IMR-90 (cell line): ENCODE measurements around the gene STK35. TPM values are rescaled to one million over a fixed set of nuclear protein-coding genes. Genes with fewer than 3 reads are reported as not detected.

ENCODE experiments used
- ATAC-seq: fragments of 200-7000 bp; cut with Tn5 transposase; 2 replicates; pipeline ENCODE4 v1.9.1; 2020; ENCODE audit warnings: low read depth, mild to moderate bottlenecking, moderate library complexity
- BruUV-seq: library from RNA; stranded (reverse); fragments of 400-500 nt; replicated peaks from 2 replicates; lab custom pipeline; 2021; lab: Mats Ljungman, UMichigan
- CTCF ChIA-PET: fragments of 300-600 bp; formaldehyde crosslinking; extraction: SDS; loops from one replicate; lab custom pipeline; 2021; ENCODE audit warnings: antibody characterized with exemption; lab: Yijun Ruan, JAX
- POLR2A ChIA-PET: fragments of 300-600 bp; sonication (Branson Sonifier 250); formaldehyde crosslinking; loops from one replicate; lab custom pipeline; 2022; ENCODE audit warnings: antibody characterized with exemption; ENCODE audit not compliant: unreplicated experiment; lab: Charles Lee
- DNase-seq: peaks from one replicate; pipeline ENCODE4 v3.0.0; 2013
- H2AFZ ChIP-seq: replicated peaks from 2 replicates; pipeline ENCODE3; 2013; ENCODE audit warnings: low read length, mild to moderate bottlenecking; ENCODE audit not compliant: poor library complexity
- H2AK5ac ChIP-seq: 2 replicates; pipeline ENCODE4 v1.6.1; 2013; ENCODE audit warnings: low read depth, low read length, inconsistent platforms
- H2AK9ac ChIP-seq: replicated peaks from 2 replicates; pipeline ENCODE3; 2013; ENCODE audit warnings: mild to moderate bottlenecking, low read depth, low read length, moderate library complexity; ENCODE audit not compliant: poor library complexity
- H2BK120ac ChIP-seq: 2 replicates; pipeline ENCODE4 v1.6.1; 2013; ENCODE audit warnings: low read depth, low read length, inconsistent platforms
- H2BK15ac ChIP-seq: 3 replicates; pipeline ENCODE4 v1.6.1; 2013; ENCODE audit warnings: low read depth, low read length, inconsistent platforms
- H2BK20ac ChIP-seq: 2 replicates; pipeline ENCODE4 v1.6.1; 2013; ENCODE audit warnings: low read depth, mild to moderate bottlenecking, inconsistent platforms, low read length, moderate library complexity
- H2BK5ac ChIP-seq: 2 replicates; pipeline ENCODE4 v1.6.1; 2013; ENCODE audit warnings: mild to moderate bottlenecking, low read depth, low read length, inconsistent platforms; ENCODE audit not compliant: poor library complexity, severe bottlenecking
- H3K14ac ChIP-seq: replicated peaks from 2 replicates; pipeline ENCODE4 v1.6.1; 2013; ENCODE audit warnings: low read depth, low read length, inconsistent platforms
- H3K18ac ChIP-seq: 2 replicates; pipeline ENCODE4 v1.6.1; 2013; ENCODE audit warnings: low read depth, low read length, control low read depth
- H3K23ac ChIP-seq: 2 replicates; pipeline ENCODE4 v1.6.1; 2013; ENCODE audit warnings: low read depth, low read length, inconsistent platforms
- H3K27ac ChIP-seq: 2 replicates; pipeline ENCODE4 v1.5.1; 2013; ENCODE audit warnings: mild to moderate bottlenecking, control low read depth, low read length; ENCODE audit not compliant: insufficient read depth
- H3K27me3 ChIP-seq: 2 replicates; pipeline ENCODE4 v1.6.1; 2013; ENCODE audit warnings: low read length; ENCODE audit not compliant: control insufficient read depth, insufficient read depth
- H3K36me3 ChIP-seq: 2 replicates; pipeline ENCODE4 v1.6.1; 2013; ENCODE audit warnings: low read length, mixed read lengths; ENCODE audit not compliant: control insufficient read depth, insufficient read depth
- H3K4ac ChIP-seq: 2 replicates; pipeline ENCODE4 v1.6.1; 2013; ENCODE audit warnings: low read depth, low read length, inconsistent platforms
- H3K4me1 ChIP-seq: 2 replicates; pipeline ENCODE4 v1.6.1; 2013; ENCODE audit warnings: low read length, mixed read lengths; ENCODE audit not compliant: control insufficient read depth, insufficient read depth
- H3K4me2 ChIP-seq: 2 replicates; pipeline ENCODE4 v1.6.1; 2013; ENCODE audit warnings: low read depth, mild to moderate bottlenecking, control low read depth, low read length, moderate library complexity
- H3K4me3 ChIP-seq: 2 replicates; pipeline ENCODE4 v1.5.1; 2013; ENCODE audit warnings: low read depth, mild to moderate bottlenecking, control low read depth, low read length, moderate library complexity; ENCODE audit not compliant: insufficient read depth
- H3K56ac ChIP-seq: 2 replicates; pipeline ENCODE4 v1.6.1; 2013; ENCODE audit warnings: low read length, inconsistent platforms; ENCODE audit not compliant: insufficient read depth; ENCODE audit errors: extremely low read depth
- H3K79me1 ChIP-seq, 2 experiments: 2 replicates each; pipeline ENCODE4 v1.6.1; 2013; ENCODE audit warnings: low read length in 2 of 2, inconsistent platforms in 1 of 2, low read depth in 1 of 2
- H3K9ac ChIP-seq: 2 replicates; pipeline ENCODE4 v1.6.1; 2013; ENCODE audit warnings: low read depth, low read length, control low read depth
- H3K9me1 ChIP-seq: 2 replicates; pipeline ENCODE4 v1.6.1; 2013; ENCODE audit warnings: low read length, inconsistent platforms; ENCODE audit not compliant: insufficient read depth
- H3K9me3 ChIP-seq: 2 replicates; pipeline ENCODE4 v1.6.1; 2013; ENCODE audit warnings: low read length; ENCODE audit not compliant: control insufficient read depth, insufficient read depth
- H4K20me1 ChIP-seq: 2 replicates; pipeline ENCODE4 v1.6.1; 2013; ENCODE audit warnings: low read length, inconsistent platforms; ENCODE audit not compliant: insufficient read depth
- H4K5ac ChIP-seq: 2 replicates; pipeline ENCODE4 v1.6.1; 2013; ENCODE audit warnings: mild to moderate bottlenecking, low read depth, low read length, control low read depth
- H4K8ac ChIP-seq, 2 experiments: 2 replicates each; pipeline ENCODE4 v1.6.1; 2013; ENCODE audit warnings: low read depth in 2 of 2, low read length in 2 of 2, control low read depth in 1 of 2, inconsistent platforms in 1 of 2
- H4K91ac ChIP-seq: 2 replicates; pipeline ENCODE4 v1.6.1; 2013; ENCODE audit warnings: low read depth, low read length, inconsistent platforms; ENCODE audit not compliant: insufficient read depth
- CTCF ChIP-seq: conservative IDR thresholded peaks from 2 replicates; pipeline ENCODE4 v1.5.1; 2012; ENCODE audit warnings: mild to moderate bottlenecking, low read depth, low read length, improper control_type of control experiment
- ELK1 ChIP-seq: fragments of 150-350 bp; IDR thresholded peaks from 2 replicates; pipeline ENCODE4 v1.6.1; 2016; ENCODE audit warnings: low read depth, mild to moderate bottlenecking, low read length, moderate library complexity, borderline replicate concordance
- MAZ ChIP-seq: IDR thresholded peaks from 2 replicates; pipeline ENCODE4 v1.6.1; 2012; ENCODE audit warnings: low read depth, mild to moderate bottlenecking, low read length, improper control_type of control experiment, moderate library complexity, borderline replicate concordance
- POLR2A ChIP-seq: IDR thresholded peaks from 2 replicates; pipeline ENCODE4 v1.6.1; 2012; ENCODE audit warnings: mild to moderate bottlenecking, low read depth, low read length
- RFX5 ChIP-seq: IDR thresholded peaks from 2 replicates; pipeline ENCODE4 v1.8.0; 2012; ENCODE audit warnings: low read depth, mild to moderate bottlenecking, low read length, moderate library complexity
- USF2 ChIP-seq: fragments of 150-350 bp; IDR thresholded peaks from 2 replicates; pipeline ENCODE4 v1.6.1; 2017; ENCODE audit warnings: mild to moderate bottlenecking, antibody characterized with exemption, low read length, low read depth
- WGBS, 2 experiments: methylation state at CpG; one replicate each; pipeline versions ENCODE4 v1.1.5 to v1.1.7; 2013; ENCODE audit warnings: missing lambda C conversion rate in 2 of 2; ENCODE audit not compliant: insufficient read length in 1 of 2; ENCODE audit errors: extremely low coverage in 2 of 2; 5-methylcytosine and 5-hydroxymethylcytosine counted together
- dilution Hi-C: fragments of 300-500 bp; cut with HindIII; formaldehyde crosslinking; loops from one replicate; pipeline ENCODE4 v1.14.3; 2018; ENCODE audit warnings: low sequenced_read_pairs; ENCODE audit not compliant: unreplicated experiment
- in situ Hi-C: fragments of 300-500 bp; cut with MboI; formaldehyde crosslinking; loops from 3 replicates; pipeline ENCODE4 v1.14.3; 2019; ENCODE audit warnings: low sequenced_read_pairs, inconsistent platforms, mixed read lengths
- intact Hi-C: fragments of 100-400 bp; cut with micrococcal nuclease; formaldehyde crosslinking; loops from 2 replicates; pipeline ENCODE4 v1.10.0; 2022
- polyA plus RNA-seq, 3 experiments: library from polyadenylated mRNA; depleted of rRNA; stranded (reverse); fragments of >200 nt; gene quantifications; 2 replicates each; pipeline ENCODE4 v1.2.3, GENCODE V29; 2012; ENCODE audit warnings: low replicate concordance in 1 of 3
- total RNA-seq: library from RNA; depleted of rRNA; stranded (reverse); fragments of >200 nt; gene quantifications from 2 replicates; pipeline ENCODE4 v1.2.3, GENCODE V29; 2012

STK35 gene
- total and polyA plus RNA-seq, 2 of the 4 experiments (the other 2 are of a cell fraction): 11.1 to 12.0 TPM

GRCh38 chr20:2162823-2163166 lies 61.2 kb downstream of the STK35 start:
- POLR2A ChIA-PET: no interaction called here
- Histone ChIP-seq H3K18ac (no peak overlapping the region), H3K27ac (no peak overlapping the region), H3K79me1 (no peaks in the 10 kb centered on the region), H4K20me1 (no peaks in the 10 kb centered on the region), H3K9me1 (no peaks in the 10 kb centered on the region), H3K4ac (no peak overlapping the region), H4K8ac (no peak overlapping the region), H3K9ac (no peak overlapping the region), H3K56ac (no peak overlapping the region), H2AK5ac (no peak overlapping the region), H4K91ac (no peak overlapping the region), H3K27me3 (peaks cover 20% of the 10 kb centered on the region), H2AFZ (no peak overlapping the region), H2BK15ac (no peak overlapping the region), H2BK120ac (no peak overlapping the region), H3K36me3 (no peaks in the 10 kb centered on the region), H3K9me3 (no peaks in the 10 kb centered on the region), H3K14ac (no peak overlapping the region), H2AK9ac (no peak overlapping the region), H3K4me1 (no peaks in the 10 kb centered on the region), H3K4me3 (no peak overlapping the region), H3K23ac (no peak overlapping the region), H2BK20ac (no peak overlapping the region), H3K4me2 (no peak overlapping the region), H2BK5ac (no peak overlapping the region), H4K5ac (no peak overlapping the region)
- no peak for DNase-seq
- WGBS, 2 experiments: 85% methylated on average over 4 of the region's 11 CpGs; no CpG with 5 or more reads in 1 of the 2 experiments
- no peak for ATAC-seq
- CTCF ChIA-PET: no interaction called here
- in situ Hi-C loops (no loop called here), dilution Hi-C loops (no loop called here), intact Hi-C loops (no loop called here)
- BruUV-seq: no TSS peak
- no peak for TF ChIP-seq MAZ
- TF ChIP-seq POLR2A: no peak
- no peak for TF ChIP-seq USF2
- no peak for TF ChIP-seq RFX5
- TF ChIP-seq ELK1: no peak
- TF ChIP-seq CTCF: no peak
